GM18868 (cell line): ENCODE data around the gene ITPR1.

ENCODE experiments used
- ATAC-seq: cut with Tn5 transposase; IDR thresholded peaks from one replicate; pipeline ENCODE4 v1.9.1; 2021; ENCODE audit warnings: mild to moderate bottlenecking, moderate library complexity; ENCODE audit not compliant: unreplicated experiment

The ITPR1 gene

DNA sequence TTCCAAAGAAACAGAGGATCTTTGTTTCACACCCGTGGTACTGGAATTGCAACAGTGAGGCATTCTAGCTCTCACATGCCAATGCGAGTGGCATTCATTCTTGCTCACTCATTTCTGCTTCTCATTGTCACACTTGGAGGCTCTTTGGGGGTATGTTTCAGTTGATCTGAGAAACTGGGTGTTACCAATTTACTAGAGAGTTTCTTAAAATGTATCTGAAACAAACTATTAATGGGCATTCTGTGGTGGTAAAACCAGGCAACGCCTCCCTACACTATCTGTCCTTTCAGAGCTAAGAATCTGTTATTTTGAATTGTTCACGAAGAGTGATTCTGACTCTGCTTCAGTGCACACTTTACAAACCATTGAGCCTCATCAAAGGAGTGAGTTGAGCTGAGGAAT lies 345.5 kb downstream of the ITPR1 start:
- ATAC-seq, result peak; percentile 89

DNA sequence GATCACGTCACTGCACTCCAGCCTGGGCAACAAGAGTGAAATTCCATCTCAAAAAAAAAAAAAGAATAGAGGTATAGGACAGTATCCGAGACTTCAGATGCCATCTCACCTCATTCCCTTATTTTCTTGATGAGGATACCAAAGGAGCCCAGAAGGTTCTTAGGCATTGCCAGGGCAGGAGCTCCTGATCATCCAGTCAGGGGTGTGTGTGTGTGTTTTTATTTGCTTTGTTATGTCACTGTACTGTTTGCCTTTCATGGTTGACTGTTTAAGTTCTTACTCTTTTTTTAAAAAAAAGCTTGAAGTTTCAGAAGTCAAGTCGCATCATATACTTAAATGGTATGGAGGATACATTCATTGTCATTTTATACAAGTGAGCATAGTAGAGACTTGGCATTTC lies 346.1 kb downstream of the ITPR1 start:
- ATAC-seq, result no peak

DNA sequence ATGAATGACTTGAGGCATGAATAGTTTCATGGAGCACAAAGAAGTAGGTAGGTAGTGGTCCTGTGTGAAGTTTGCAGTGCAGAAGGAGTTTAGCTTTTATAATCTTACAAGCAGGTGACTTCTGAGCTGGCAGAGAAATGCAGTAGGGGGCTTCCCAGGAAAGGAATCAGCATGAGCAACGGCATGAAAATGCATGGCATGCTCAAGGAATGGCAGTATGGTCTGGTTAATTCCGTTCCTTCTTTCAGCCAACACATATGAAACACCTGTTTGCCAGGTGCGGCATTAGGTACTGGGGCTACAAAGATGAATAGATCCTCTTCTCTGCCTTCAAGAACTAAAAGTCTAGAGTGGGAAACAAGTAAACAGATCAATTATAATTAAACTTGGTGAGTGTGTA lies 348.1 kb downstream of the ITPR1 start:
- no peak for ATAC-seq

DNA sequence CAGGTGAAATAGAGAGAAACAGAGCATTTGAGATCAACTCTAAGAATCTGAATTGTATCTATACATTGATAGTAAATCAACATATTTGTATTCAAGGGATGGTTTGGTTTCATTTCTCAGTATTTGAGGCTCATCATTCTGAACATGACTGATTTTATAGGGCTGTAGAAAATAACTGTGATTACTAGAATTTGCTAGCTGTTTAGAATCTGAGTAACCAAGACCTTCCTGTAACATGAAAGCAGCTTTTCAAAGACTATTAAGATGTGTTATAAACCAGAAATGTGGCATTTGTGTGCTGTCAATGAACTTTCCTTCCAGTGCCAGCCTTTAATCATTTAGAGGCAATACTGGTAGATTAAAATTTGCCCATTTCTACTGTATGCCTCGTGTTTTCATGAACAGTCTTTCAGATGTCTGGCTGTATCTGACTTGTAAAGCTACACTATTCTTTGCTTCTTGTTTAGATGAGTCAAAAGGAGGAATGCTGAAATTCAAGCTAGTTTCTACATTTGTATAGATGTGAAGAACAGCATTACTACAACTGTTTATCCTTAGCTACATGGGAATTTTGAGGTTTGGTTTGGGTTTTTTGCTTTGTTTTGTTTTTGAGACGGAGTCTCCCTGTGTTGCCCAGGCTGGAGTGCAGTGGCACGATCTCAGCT lies 348.8 kb downstream of the ITPR1 start:
- ATAC-seq, result no peak

DNA sequence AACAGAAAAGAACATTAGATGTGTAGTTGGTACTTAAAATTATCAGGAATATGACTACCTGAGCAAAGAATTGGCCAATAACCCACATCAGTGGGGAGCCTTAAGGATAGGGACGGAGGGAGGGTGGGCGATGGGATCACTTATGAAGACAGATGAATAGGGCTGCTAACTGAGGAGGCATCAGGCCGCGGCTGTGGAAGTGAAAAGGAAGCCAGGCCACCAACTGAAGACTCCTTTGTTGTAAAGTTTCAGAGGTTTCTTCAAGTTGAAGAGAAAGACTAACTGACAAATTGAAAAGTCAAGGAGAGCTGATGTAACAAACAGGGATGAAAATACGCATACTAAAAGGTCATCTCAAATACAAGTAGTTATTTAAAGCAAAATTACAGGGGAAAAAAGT lies 350.5 kb downstream of the ITPR1 start:
- no peak for ATAC-seq

DNA sequence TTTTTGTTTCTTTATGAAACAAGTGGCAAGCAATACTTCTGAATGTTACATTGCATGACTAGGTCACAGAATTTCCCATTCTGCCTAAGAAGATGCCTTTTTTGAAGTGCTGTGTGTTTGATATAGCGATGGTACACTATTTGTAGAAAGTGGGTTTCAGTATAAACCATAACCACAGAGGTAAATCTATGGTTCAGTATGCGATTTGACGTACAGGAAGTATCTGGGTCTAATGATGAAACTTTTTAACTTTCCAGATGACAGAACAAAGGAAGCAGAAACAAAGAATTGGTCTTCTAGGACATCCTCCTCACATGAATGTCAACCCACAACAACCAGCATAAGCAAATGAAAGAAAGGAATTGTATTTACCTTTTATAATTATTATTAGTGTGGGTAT lies 352.7 kb downstream of the ITPR1 start:
- ATAC-seq, result peak; percentile 85

DNA sequence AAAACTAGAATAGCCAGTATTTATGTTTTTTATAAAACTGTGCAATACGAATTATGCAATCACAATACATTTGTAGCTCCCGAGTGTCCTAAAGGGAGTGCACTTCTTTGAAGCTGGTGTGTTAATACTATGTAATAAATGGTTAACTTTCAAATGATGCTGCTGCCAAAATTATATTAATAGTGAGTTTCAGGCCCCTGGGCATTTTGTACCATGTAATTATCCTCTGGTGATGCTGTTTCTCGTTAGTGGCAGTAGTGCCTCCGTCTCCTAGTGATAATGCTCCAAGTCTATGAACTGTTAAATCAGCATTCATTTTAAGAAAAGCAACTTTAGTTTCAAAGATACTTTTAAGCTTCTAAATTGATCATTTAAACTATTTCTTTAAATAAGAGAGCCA lies 353.4 kb downstream of the ITPR1 start:
- no peak for ATAC-seq

DNA sequence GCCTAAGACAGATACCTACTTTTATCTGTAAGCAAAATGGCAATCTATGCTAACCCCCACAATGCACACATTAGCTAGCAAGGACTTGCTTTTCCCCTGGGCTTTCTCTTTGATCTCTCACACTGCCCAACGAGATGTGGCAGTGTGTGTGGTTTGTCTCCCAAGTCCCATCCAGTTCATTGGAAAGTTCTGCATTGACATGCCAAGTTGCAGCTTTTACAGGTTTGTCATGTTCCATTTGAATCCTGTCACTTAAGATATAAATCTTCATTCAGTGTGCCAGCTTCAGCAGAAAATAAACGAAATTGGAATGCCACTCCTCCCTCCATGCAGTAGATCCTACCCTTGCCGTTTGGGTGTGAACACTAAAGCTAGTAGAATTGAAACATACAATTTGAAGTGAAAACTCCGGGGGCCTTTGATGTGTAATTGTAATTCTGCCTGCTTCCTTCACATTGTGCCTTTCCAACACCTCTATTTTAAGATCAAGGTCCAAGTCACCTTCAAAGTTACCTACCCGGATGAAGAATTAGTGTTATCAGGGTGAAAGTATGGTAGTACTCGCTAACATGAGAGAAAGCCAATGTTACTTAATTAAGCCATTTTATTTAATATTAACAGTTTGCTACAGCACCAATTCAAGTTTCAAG lies 355.2 kb downstream of the ITPR1 start:
- ATAC-seq, result no peak

DNA sequence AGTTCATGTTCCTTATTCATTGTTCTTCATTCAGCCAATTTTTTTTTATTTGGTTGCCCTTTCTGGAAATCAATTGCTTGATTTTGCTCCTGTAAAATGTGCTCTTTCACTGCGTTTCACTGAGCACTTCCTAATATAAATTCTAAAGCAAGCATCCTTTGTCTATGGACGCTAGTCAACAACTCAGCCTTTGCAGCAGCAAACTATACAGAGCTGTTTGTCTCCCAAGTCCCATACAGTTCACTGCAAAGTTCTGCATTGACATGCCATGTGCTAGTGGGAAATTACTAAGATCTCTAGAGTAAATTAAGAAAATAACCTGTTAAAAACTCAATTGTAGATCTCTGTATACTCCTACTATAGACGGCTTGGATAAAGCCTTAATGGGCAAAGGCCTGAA lies 356.0 kb downstream of the ITPR1 start:
- ATAC-seq, result no peak

DNA sequence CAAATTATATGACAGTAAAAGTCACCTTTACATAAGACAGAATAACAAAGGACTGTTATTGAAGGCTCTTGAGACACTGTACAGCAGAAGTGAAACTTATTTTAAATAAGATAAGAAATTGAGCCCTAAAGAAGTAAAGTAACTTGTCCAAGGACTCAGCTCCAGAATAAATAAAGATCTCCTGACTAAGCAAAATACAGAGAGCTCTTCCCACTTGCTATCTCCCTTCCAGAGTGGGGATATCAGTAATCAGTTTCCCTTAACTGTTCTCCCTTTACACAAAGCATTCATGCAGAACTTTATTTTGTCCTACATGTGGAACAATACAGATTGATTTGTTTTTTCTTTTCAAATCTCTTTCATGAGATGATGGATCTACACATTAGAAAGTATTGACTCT lies 356.6 kb downstream of the ITPR1 start:
- ATAC-seq, result no peak

DNA sequence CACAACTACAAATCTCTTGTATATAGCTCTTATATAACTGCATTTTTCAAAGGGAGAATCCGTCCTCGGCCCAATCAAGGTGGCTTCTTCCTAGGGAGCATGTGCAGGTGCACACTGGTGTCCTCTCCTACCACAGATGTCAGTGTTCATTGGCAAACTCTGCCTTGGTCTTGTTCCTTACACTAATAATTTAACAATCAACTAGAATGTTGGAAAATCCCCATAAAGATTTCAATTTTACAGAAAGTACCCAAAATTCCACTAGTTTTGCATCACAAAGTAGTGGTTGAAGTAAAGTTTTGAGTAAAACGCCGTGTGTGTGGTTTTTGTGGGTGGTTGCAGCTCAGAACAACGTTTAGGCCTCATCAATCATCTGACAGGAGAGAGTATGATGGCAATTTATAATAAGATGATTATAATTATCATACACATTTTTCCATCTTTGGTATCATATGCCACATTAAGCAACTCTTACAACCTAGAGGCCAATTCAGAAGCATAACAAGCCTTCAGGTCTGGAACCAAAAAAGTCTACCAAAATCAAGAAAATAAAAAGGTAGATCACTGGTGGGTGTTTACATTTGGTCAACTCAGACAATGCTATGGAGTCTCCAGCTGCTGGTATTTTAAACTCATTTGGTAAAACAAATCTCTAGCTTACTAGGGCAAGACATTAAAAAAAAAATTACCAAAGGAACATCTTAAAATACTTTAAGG lies 357.2 kb downstream of the ITPR1 start:
- peak; percentile 42 for ATAC-seq

DNA sequence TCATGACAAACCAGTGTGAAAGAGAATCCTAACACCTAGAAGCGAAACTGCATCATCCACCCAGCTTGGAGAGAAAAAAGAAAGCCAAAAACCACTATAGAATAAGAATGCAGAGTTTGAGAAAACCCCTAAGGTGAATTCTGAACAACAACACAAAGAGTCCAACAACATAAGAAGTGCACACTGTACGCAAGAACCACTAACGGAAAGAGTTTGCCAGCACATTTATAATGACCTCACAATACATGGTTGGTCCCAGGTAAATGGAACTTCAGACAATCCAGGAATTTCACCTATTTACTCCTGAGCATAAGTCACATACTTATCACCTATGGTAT lies 357.7 kb downstream of the ITPR1 start:
- ATAC-seq, result peak; percentile 54

DNA sequence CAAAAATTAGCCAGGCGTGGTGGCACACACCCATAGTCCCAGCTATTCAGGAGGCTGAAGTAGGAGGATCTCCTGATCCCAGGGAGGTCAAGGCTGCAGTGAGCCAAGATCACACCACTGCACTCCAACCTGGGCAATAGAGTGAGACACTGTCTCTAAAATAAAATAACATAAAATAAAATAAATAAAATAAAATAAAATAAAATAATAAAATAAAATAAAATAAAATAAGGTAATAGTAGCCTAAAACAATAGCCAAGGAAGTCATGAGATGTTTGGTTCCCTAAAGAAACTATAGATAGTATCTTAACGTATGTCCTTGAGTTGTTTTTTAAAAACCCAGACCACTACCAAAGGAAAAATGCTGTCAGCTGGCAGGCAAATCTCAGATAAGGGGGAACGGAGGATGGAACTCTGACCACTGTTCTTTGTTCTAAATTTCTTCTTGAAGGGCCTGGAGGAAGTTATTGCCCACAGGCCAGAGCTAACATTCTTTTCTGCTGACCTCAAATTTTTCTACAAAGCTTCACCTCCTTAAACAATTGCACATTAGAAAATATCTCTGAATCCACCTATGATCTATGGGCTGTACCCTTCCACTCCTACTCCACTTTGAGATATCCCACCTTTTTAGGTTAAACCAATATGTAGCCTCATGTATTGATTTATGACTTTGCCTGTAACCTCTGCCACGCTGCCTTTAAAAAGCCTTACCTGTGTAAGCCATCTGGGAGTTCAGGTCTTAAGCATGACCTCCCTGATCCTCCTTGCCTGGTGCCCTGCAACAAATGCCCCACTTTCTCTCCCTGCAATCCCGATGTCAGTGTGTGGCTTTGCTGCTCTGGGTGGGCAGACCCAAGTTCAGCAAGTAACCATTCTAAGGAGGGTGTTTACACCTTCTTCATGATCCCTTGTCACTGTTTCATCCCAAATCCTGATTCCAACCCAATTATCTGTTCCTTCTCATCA lies 359.9 kb downstream of the ITPR1 start:
- no peak for ATAC-seq

DNA sequence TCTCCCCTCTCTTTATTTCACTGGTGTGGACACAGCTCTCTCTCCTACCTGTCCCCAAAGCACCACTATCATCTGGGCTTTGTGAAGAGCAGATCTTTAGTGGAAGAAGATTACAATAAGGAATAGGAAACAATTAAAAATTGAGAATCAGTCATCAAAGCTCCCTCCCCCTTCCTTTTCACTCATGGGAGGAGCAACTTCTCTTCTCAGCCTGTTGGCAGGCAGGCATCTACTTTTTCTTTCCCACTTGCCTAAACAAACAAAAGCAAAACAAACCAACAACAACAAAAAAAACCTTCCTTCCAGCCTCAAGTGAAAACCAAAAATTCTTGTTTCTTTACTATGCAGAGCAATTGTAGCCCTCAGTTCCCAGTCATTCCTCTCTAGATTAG lies 360.6 kb downstream of the ITPR1 start:
- ATAC-seq, result no peak

DNA sequence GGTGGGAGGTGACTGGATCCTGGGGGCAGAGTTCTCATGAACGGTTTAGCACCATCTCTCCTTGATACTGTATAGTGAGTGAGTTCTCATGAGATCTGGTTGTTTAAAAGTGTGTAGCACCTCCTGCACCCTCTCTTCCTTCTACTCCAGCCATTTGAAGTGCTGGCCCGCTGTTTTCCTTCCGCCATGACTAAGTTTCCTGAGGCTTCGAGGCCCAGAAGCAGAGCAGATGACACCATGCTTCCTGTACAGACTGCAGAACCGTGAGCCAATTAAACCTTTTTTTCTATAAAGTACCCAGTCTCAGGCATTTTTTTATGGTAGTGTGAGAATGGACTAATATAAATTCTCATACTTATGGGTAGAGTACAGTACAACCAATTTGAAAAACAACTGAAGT lies 362.5 kb downstream of the ITPR1 start:
- no peak for ATAC-seq

DNA sequence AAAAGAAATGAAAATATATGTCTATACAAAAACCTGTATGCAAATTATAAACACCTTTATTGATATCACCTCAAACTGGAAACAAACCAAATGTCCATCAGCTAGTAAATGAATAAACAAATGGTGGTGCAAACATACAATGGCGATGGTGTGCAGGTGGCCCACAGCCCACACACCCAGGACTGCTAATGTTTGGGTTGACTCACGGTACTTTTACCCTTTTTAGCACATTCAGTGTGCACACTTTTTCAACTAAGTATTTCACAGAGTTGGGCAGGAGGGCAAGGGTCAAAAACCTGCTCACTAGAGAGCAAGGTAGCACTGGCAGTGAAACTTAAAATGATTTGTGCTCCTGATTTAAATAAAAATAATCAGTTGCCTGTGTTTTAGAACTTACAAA lies 363.0 kb downstream of the ITPR1 start:
- ATAC-seq, result no peak

DNA sequence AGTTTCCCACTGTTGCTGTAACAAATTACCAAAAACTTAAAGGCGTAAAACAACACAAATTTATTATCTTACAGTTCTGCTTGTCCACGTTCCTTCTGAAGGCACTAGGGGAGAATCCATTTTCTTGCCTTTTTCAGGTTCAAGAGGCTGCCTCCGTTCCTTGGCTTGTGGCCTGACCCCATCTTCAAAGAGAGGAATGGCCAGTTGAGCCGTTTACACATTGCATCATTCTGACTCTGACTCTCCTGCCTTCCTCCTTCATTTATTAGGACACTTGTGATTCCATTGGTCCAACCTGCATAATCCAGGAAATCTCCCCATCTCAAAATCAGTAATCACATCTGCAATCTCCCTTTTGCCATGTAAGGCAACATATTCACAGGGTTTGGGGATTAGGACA lies 363.4 kb downstream of the ITPR1 start:
- ATAC-seq, result no peak

DNA sequence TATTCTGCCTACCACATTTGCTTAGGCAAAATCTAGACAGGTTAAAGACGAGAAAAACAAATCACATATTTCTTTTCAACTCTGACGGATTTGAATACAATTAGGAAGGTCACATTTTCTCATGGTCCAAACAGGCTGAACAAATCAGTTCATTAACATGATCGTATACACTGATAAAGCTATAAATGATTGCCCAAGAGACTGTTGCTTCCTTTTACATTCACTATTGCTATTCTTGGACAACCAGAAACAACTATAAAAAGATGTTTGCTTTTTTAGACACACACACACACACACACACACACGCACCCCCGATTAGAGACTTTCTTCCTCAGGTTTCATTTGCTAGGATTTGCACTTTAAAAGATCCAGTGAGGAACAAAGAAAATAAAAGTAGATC lies 363.8 kb downstream of the ITPR1 start:
- no peak for ATAC-seq

DNA sequence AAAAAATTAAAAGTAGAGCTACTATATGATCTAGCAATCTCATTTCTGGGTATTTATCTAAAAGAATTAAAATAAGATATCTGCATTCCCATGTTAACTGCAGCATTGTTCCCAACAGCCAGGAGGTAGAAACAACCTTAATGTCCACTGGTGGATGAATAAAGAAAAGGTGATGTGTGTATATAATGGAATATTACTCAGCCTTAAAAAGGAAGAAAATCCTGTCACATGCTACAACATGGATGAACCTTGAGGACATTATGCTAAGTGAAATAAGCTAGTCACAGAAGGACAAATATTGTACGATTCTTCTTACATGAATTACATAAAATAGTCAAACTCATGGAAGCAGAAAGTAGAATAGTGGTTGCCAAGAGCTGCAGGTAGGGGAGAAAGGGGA lies 366.6 kb downstream of the ITPR1 start:
- no peak for ATAC-seq

DNA sequence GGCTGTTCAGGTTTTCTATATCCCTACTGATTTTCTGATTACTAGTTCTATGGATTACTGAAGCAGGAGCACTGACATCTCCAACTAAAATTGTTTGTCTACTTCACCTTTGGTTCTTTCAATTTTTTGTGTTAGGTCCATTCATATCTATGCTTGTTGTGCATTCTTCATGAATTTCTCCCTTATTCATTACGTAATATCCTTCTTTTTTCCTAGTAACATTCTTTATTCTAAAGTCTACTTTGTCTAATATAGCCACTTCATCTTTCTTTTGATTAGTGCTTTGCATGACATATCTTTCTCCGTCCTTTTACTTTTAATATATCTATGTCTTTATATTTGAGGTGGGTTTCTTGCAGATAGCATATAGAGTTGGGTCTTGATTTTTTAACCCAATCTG lies 369.8 kb downstream of the ITPR1 start:
- no peak for ATAC-seq

DNA sequence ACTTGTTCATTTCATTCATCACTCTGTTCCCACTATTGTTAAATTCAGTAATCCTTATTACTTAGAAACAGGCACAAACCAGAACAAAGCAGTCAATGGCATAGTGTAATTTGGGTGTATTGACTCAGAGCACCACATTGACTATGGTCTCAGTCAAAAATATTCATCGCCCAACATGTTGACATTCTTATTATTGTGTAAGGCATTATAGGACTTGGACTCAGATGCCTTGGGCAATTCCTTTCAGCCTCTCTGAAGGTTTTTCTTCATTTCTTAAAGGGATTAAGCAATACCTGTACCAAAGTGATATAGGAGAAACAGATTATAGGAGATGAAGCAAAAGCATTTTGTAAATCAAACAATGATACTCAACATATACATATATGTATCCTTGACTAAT lies 371.4 kb downstream of the ITPR1 start:
- ATAC-seq, result no peak
